GM19468 (cell line): ENCODE results near the gene INTS1.
"Not testable (repeated sequence)": the region's sequence is repeated elsewhere in the genome, so short reads cannot be mapped to it uniquely, and the experiment has no call there.

ENCODE experiments used
- ATAC-seq: cut with Tn5 transposase; IDR thresholded peaks from one replicate; pipeline ENCODE4 v1.9.1; 2021; ENCODE audit warnings: mild to moderate bottlenecking, moderate library complexity, moderate number of reproducible peaks; ENCODE audit not compliant: unreplicated experiment; ENCODE audit errors: extremely low read depth

Gene INTS1

GRCh38 chr7:1532456-1533254, 28.5 kb upstream of the INTS1 start:
- no peak for ATAC-seq

- no peak for ATAC-seq
These were observed 27.8 kb upstream of the INTS1 start for GRCh38 chr7:1531979-1532455.

- ATAC-seq: no peak
These were observed 27.2 kb upstream of the INTS1 start for GRCh38 chr7:1531263-1531978.

GRCh38 chr7:1530946-1531262, 26.7 kb upstream of the INTS1 start:
- no peak for ATAC-seq

GRCh38 chr7:1529383-1530116, 25.4 kb upstream of the INTS1 start:
- ATAC-seq: no peak

- ATAC-seq: no peak
These were observed 22.1 kb upstream of the INTS1 start for GRCh38 chr7:1526271-1526754.

GRCh38 chr7:1525409-1525808, 21.2 kb upstream of the INTS1 start:
- ATAC-seq: no peak

- no peak for ATAC-seq
These were observed 19.7 kb upstream of the INTS1 start for GRCh38 chr7:1523844-1524243.

GRCh38 chr7:1523208-1523607, 19.0 kb upstream of the INTS1 start:
- ATAC-seq: no peak

- ATAC-seq: no peak
These were observed 17.3 kb upstream of the INTS1 start for GRCh38 chr7:1521456-1521855.

- ATAC-seq: no peak
These were observed 16.5 kb upstream of the INTS1 start for GRCh38 chr7:1520539-1521234.

- not testable (repeated sequence) for ATAC-seq
These were observed 15.2 kb upstream of the INTS1 start for GRCh38 chr7:1519322-1519922.

- ATAC-seq: no peak
These were observed 12.5 kb upstream of the INTS1 start for GRCh38 chr7:1516586-1517251.

GRCh38 chr7:1515509-1515967, 11.3 kb upstream of the INTS1 start:
- not testable (repeated sequence) for ATAC-seq

- no peak for ATAC-seq
These were observed 10.8 kb upstream of the INTS1 start for GRCh38 chr7:1514995-1515401.

GRCh38 chr7:1514407-1514806, 10.2 kb upstream of the INTS1 start:
- no peak for ATAC-seq

- no peak for ATAC-seq
These were observed 9.5 kb upstream of the INTS1 start for GRCh38 chr7:1513657-1514095.

- no peak for ATAC-seq
These were observed 8.8 kb upstream of the INTS1 start for GRCh38 chr7:1512781-1513656.
